ENCODE results near the gene FLOT1. TPM values are rescaled to one million over a fixed set of nuclear protein-coding genes. Genes with fewer than 3 reads are reported as not detected.

The FLOT1 gene
- total and polyA plus RNA-seq, 2 donors (not counting 1 experiment from before 2014, with no cell fraction given) = 71.2 to 79.4 TPM

DNA sequence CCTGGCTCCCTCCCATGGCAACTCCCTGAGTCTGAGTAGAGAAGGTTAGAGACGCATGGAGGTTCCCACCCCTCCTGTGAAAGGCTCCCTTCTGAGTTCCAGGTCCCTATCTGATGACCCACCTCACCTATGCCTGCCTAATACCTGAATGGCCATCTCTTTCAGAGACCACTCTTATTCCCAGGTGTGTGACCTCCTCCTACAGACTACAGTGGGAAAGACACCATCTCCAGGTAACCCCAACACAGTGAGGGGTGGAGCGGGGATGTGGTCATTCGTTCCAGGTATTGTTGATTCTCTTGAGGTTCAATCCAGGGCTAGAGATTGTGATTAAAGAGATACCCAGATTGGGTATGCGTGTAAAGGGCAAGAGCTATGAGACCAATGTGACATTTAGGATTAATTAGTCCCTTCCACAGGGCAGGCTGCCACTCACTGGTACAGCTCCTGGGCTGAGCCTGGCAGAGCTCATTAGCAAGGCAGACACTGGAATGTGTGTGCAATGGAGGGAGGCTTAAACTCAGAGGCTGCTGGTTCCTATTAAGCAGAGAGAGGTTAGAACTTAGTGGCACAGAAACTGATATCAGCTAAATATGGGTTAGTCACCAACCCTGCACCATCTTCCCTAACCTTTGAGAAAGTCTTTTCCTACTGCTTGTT lies 48.4 kb upstream of the FLOT1 start:
- ATAC-seq (ENCODE audit: low read depth) = no peak
- H4K20me1 ChIP-seq (ENCODE audit: control insufficient read depth, insufficient read depth, low read length, poor library complexity, severe bottlenecking) = no peaks in the 10 kb centered on the region
- peaks cover 20% of the 10 kb centered on the region for H3K4me1 Mint-ChIP-seq

DNA sequence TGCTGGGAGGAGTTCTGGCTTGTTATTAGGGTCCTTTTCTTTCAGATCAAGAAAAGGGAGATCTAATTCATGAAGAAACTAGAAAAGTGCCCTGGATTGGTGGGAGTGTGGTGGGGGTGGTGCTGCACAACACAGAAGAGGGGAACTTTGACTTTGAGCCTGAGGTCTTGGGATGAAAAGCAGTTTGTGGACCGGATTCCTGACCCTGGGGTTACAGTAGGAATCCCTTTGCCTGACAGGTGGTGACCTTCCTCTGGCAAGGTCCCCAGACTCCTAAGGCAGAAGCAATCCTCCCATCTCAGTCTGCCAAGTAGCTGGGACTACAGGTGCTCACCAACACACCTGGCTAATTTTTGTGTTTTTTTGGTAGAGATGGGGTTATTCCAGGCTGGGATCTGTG lies 47.1 kb upstream of the FLOT1 start:
- H3K27me3 Mint-ChIP-seq = peaks cover 21% of the 10 kb centered on the region
- DNase-seq (no peak), ATAC-seq (ENCODE audit: low read depth) (no peak)
- WGBS (ENCODE audit: insufficient coverage) = 63% methylated on average over 1 of the region's 1 CpG
- H3K9ac ChIP-seq (ENCODE audit: low read length) = no peak overlapping the region
- H3K4me3 ChIP-seq (ENCODE audit: control extremely low read depth in 1 of 5, extremely low read depth in 1 of 5, insufficient read depth in 1 of 5, low read depth in 2 of 5, low read length in 4 of 5) = no peak overlapping the region
- H3K9me3 Mint-ChIP-seq (ENCODE audit: insufficient read depth) = no peaks in the 10 kb centered on the region
- intact Hi-C loops (cut with micrococcal nuclease) = loop anchor here (10.0 kb wide), 1 partner anchor 45 kb away; the partner anchor contains the start of genes FLOT1 and IER3
- no peaks in the 10 kb centered on the region for H3K79me2 ChIP-seq (ENCODE audit: control insufficient read depth, insufficient read depth, low read length)
- ChIA-PET CTCF (interaction anchor here (1.0 to 1.9 kb wide), 2 partner anchors 124 to 290 kb away, joined by 3 to 5 read pairs; no protein-coding TSS in a partner anchor), POLR2A (no interaction called here)
- peaks cover 17% of the 10 kb centered on the region for H3K4me1 Mint-ChIP-seq
- H3K27ac Mint-ChIP-seq = no peak overlapping the region
- H3K36me3 ChIP-seq (replicated peaks in 1 of 2; ENCODE audit: control extremely low read depth in 1 of 2, control insufficient read depth in 1 of 2, extremely low read depth in 1 of 2, insufficient read depth in 2 of 2, low read length in 1 of 2) = no peaks in the 10 kb centered on the region
- H3K4me3 Mint-ChIP-seq = no peak overlapping the region
- H3K27ac ChIP-seq (ENCODE audit: low read length in 2 of 2) = no peak overlapping the region
- TF ChIP-seq EZH2 (IDR thresholded peaks at IDR 0.05; ENCODE audit: borderline replicate concordance, insufficient read depth, low read depth, low read length, poor library complexity, severe bottlenecking) = no peak
- TF ChIP-seq, protein P1, sequence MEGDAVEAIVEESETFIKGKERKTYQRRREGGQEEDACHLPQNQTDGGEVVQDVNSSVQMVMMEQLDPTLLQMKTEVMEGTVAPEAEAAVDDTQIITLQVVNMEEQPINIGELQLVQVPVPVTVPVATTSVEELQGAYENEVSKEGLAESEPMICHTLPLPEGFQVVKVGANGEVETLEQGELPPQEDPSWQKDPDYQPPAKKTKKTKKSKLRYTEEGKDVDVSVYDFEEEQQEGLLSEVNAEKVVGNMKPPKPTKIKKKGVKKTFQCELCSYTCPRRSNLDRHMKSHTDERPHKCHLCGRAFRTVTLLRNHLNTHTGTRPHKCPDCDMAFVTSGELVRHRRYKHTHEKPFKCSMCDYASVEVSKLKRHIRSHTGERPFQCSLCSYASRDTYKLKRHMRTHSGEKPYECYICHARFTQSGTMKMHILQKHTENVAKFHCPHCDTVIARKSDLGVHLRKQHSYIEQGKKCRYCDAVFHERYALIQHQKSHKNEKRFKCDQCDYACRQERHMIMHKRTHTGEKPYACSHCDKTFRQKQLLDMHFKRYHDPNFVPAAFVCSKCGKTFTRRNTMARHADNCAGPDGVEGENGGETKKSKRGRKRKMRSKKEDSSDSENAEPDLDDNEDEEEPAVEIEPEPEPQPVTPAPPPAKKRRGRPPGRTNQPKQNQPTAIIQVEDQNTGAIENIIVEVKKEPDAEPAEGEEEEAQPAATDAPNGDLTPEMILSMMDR (IDR thresholded peaks at IDR 0.05) = no peak
- H3K9me3 ChIP-seq (ENCODE audit: control extremely low read depth in 1 of 3, control insufficient read depth in 2 of 3, insufficient read depth in 1 of 3, low read length in 2 of 3) = no peaks in the 10 kb centered on the region
- peaks cover 0 to 12% (median 3%) of the 10 kb centered on the region in 4 experiments for H3K27me3 ChIP-seq (replicated peaks in 1 of 4; ENCODE audit: control extremely low read depth in 1 of 4, control insufficient read depth in 3 of 4, insufficient read depth in 4 of 4, low read length in 3 of 4)
- no peaks in the 10 kb centered on the region for H4K20me1 ChIP-seq (ENCODE audit: control insufficient read depth, insufficient read depth, low read length, poor library complexity, severe bottlenecking)
- H2AFZ ChIP-seq (ENCODE audit: insufficient read depth, low read depth, low read length, poor library complexity, severe bottlenecking) = no peak overlapping the region
- H3K4me1 ChIP-seq (ENCODE audit: control insufficient read depth in 2 of 2, insufficient read depth in 2 of 2, low read length in 2 of 2) = peaks cover 15% of the 10 kb centered on the region in 2 donors
- no peak overlapping the region for H3K4me2 ChIP-seq (replicated peaks; ENCODE audit: low read depth, low read length, poor library complexity, severe bottlenecking)

More for the DNA sequence above, 48.4 kb upstream of the FLOT1 start:
- 80% methylated on average over 2 of the region's 4 CpGs for WGBS (ENCODE audit: insufficient coverage)
- Mint-ChIP-seq H3K27ac (peak overlapping the region; percentile 20), H3K4me3 (no peak overlapping the region), H3K9me3 (ENCODE audit: insufficient read depth) (no peaks in the 10 kb centered on the region), H3K27me3 (peaks cover 17% of the 10 kb centered on the region)
- intact Hi-C loops (cut with micrococcal nuclease) = loop anchor here (10.0 kb wide), 1 partner anchor 46 kb away; the partner anchor contains the start of genes FLOT1 and IER3
- Histone ChIP-seq H3K4me3 (ENCODE audit: control extremely low read depth in 1 of 5, extremely low read depth in 1 of 5, insufficient read depth in 1 of 5, low read depth in 2 of 5, low read length in 4 of 5) (no peak overlapping the region), H3K4me1 (ENCODE audit: control insufficient read depth in 2 of 2, insufficient read depth in 2 of 2, low read length in 2 of 2) (peaks cover 15 to 17% of the 10 kb centered on the region in 2 donors), H3K27ac (ENCODE audit: low read length in 2 of 2) (no peak overlapping the region), H3K9me3 (ENCODE audit: control extremely low read depth in 1 of 3, control insufficient read depth in 2 of 3, insufficient read depth in 1 of 3, low read length in 2 of 3) (no peaks in the 10 kb centered on the region), H3K79me2 (ENCODE audit: control insufficient read depth, insufficient read depth, low read length) (no peaks in the 10 kb centered on the region), H3K36me3 (replicated peaks in 1 of 2; ENCODE audit: control extremely low read depth in 1 of 2, control insufficient read depth in 1 of 2, extremely low read depth in 1 of 2, insufficient read depth in 2 of 2, low read length in 1 of 2) (no peaks in the 10 kb centered on the region), H3K9ac (ENCODE audit: low read length) (no peak overlapping the region), H3K27me3 (replicated peaks in 1 of 4; ENCODE audit: control extremely low read depth in 1 of 4, control insufficient read depth in 3 of 4, insufficient read depth in 4 of 4, low read length in 3 of 4) (peaks cover 0 to 12% (median 3%) of the 10 kb centered on the region in 4 experiments), H3K4me2 (replicated peaks; ENCODE audit: low read depth, low read length, poor library complexity, severe bottlenecking) (no peak overlapping the region), H2AFZ (ENCODE audit: insufficient read depth, low read depth, low read length, poor library complexity, severe bottlenecking) (no peak overlapping the region)
- ChIA-PET POLR2A (no interaction called here), CTCF (no interaction called here)
- no peak for TF ChIP-seq EZH2 (IDR thresholded peaks at IDR 0.05; ENCODE audit: borderline replicate concordance, insufficient read depth, low read depth, low read length, poor library complexity, severe bottlenecking)
- TF ChIP-seq, protein P1 (IDR thresholded peaks at IDR 0.05) = no peak
- DNase-seq = no peak

Measured in B cell (primary cell).